Measurements from ENCODE around the gene MORN4.
"Not testable (repeated sequence)": the region's sequence is repeated elsewhere in the genome, so short reads cannot be mapped to it uniquely, and the experiment has no call there.

Gene MORN4

GRCh38 chr10:97656777-97657176 lies 23.5 kb upstream of the MORN4 start:
- Histone ChIP-seq H2BK15ac (ENCODE audit: low read length) (no peak overlapping the region), H3K79me1 (ENCODE audit: low read depth, low read length) (no peaks in the 10 kb centered on the region), H2AK5ac (ENCODE audit: low read depth, low read length) (no peak overlapping the region), H3K9ac (ENCODE audit: low read depth, low read length, poor library complexity) (no peak overlapping the region), H3K18ac (ENCODE audit: low read length) (no peak overlapping the region), H3K4ac (ENCODE audit: low read length) (no peak overlapping the region), H4K91ac (ENCODE audit: low read depth, low read length, poor library complexity) (no peak overlapping the region), H3K4me3 (ENCODE audit: low read length in 2 of 2) (no peak overlapping the region), H3K9me3 (replicated peaks in 1 of 2; ENCODE audit: control insufficient read depth in 2 of 2, insufficient read depth in 1 of 2, low read depth in 1 of 2, low read length in 2 of 2) (no peaks in the 10 kb centered on the region), H2BK5ac (ENCODE audit: low read length) (no peak overlapping the region), H2BK12ac (ENCODE audit: low read length) (no peak overlapping the region), H3K4me1 (ENCODE audit: control insufficient read depth in 2 of 2, insufficient read depth in 1 of 2, low read depth in 1 of 2, low read length in 2 of 2) (no peaks in the 10 kb centered on the region), H3K36me3 (replicated peaks in 1 of 2; ENCODE audit: control insufficient read depth in 2 of 2, insufficient read depth in 2 of 2, low read length in 2 of 2) (peaks cover 17 to 82% of the 10 kb centered on the region in 2 donors), H3K14ac (ENCODE audit: low read length) (no peak overlapping the region), H3K27me3 (ENCODE audit: control insufficient read depth in 3 of 3, insufficient read depth in 3 of 3, low read depth in 1 of 3, low read length in 3 of 3) (no peaks in the 10 kb centered on the region), H2BK120ac (ENCODE audit: low read depth, low read length) (no peak overlapping the region), H2AFZ (ENCODE audit: low read length) (no peak overlapping the region), H3K4me2 (ENCODE audit: insufficient read depth, low read length, poor library complexity, severe bottlenecking) (no peak overlapping the region), H3K27ac (replicated peaks; ENCODE audit: low read length) (no peak overlapping the region), H4K8ac (ENCODE audit: low read depth, low read length) (no peak overlapping the region), H3K23ac (ENCODE audit: low read depth, low read length, poor library complexity) (no peak overlapping the region)
- DNase-seq (ENCODE audit: low spot score), result no peak
- WGBS, 2 donors (ENCODE audit: extremely low coverage in 2 of 2, insufficient read length in 2 of 2, insufficient replicate concordance in 1 of 2), result no CpG with 5 or more reads among the region's 5 CpGs

- no peak overlapping the region for H3K9ac ChIP-seq (ENCODE audit: low read depth, low read length, poor library complexity)
- no peak overlapping the region for H3K23ac ChIP-seq (ENCODE audit: low read depth, low read length, poor library complexity)
- no peak overlapping the region for H2BK120ac ChIP-seq (ENCODE audit: low read depth, low read length)
- H4K91ac ChIP-seq (ENCODE audit: low read depth, low read length, poor library complexity), result no peak overlapping the region
- no peak overlapping the region for H3K4me2 ChIP-seq (ENCODE audit: insufficient read depth, low read length, poor library complexity, severe bottlenecking)
- no peak overlapping the region for H2AFZ ChIP-seq (ENCODE audit: low read length)
- no peak overlapping the region for H3K18ac ChIP-seq (ENCODE audit: low read length)
- no peak overlapping the region for H2BK15ac ChIP-seq (ENCODE audit: low read length)
- peaks cover 0 to 9% of the 10 kb centered on the region in 2 donors for H3K4me1 ChIP-seq (ENCODE audit: control insufficient read depth in 2 of 2, insufficient read depth in 1 of 2, low read depth in 1 of 2, low read length in 2 of 2)
- H3K9me3 ChIP-seq (replicated peaks in 1 of 2; ENCODE audit: control insufficient read depth in 2 of 2, insufficient read depth in 1 of 2, low read depth in 1 of 2, low read length in 2 of 2), result peaks cover 0 to 9% of the 10 kb centered on the region in 2 donors
- H3K4me3 ChIP-seq (ENCODE audit: low read length in 2 of 2), result no peak overlapping the region
- no peak overlapping the region for H2AK5ac ChIP-seq (ENCODE audit: low read depth, low read length)
- H3K4ac ChIP-seq (ENCODE audit: low read length), result no peak overlapping the region
- no peak overlapping the region for H2BK5ac ChIP-seq (ENCODE audit: low read length)
- no peaks in the 10 kb centered on the region for H3K27me3 ChIP-seq (ENCODE audit: control insufficient read depth in 3 of 3, insufficient read depth in 3 of 3, low read depth in 1 of 3, low read length in 3 of 3)
- H3K36me3 ChIP-seq (replicated peaks in 1 of 2; ENCODE audit: control insufficient read depth in 2 of 2, insufficient read depth in 2 of 2, low read length in 2 of 2), result peaks cover 24 to 80% of the 10 kb centered on the region in 2 donors
- WGBS, 2 donors (ENCODE audit: extremely low coverage in 2 of 2, insufficient read length in 2 of 2, insufficient replicate concordance in 1 of 2), result no CpG with 5 or more reads among the region's 3 CpGs
- no peaks in the 10 kb centered on the region for H3K79me1 ChIP-seq (ENCODE audit: low read depth, low read length)
- no peak overlapping the region for H3K27ac ChIP-seq (replicated peaks; ENCODE audit: low read length)
- H3K14ac ChIP-seq (ENCODE audit: low read length), result no peak overlapping the region
- H2BK12ac ChIP-seq (ENCODE audit: low read length), result no peak overlapping the region
- H4K8ac ChIP-seq (ENCODE audit: low read depth, low read length), result no peak overlapping the region
- DNase-seq (ENCODE audit: low spot score), result no peak
Measured at GRCh38 chr10:97651773-97652172, 18.5 kb upstream of the MORN4 start.

GRCh38 chr10:97650726-97651125 lies 17.4 kb upstream of the MORN4 start:
- H3K27me3 ChIP-seq (ENCODE audit: control insufficient read depth in 3 of 3, insufficient read depth in 3 of 3, low read depth in 1 of 3, low read length in 3 of 3), result no peaks in the 10 kb centered on the region
- no peak overlapping the region for H3K14ac ChIP-seq (ENCODE audit: low read length)
- peaks cover 0 to 9% of the 10 kb centered on the region in 2 donors for H3K4me1 ChIP-seq (ENCODE audit: control insufficient read depth in 2 of 2, insufficient read depth in 1 of 2, low read depth in 1 of 2, low read length in 2 of 2)
- H2BK12ac ChIP-seq (ENCODE audit: low read length), result no peak overlapping the region
- H3K9me3 ChIP-seq (replicated peaks in 1 of 2; ENCODE audit: control insufficient read depth in 2 of 2, insufficient read depth in 1 of 2, low read depth in 1 of 2, low read length in 2 of 2), result peaks cover 0 to 9% of the 10 kb centered on the region in 2 donors
- H2BK15ac ChIP-seq (ENCODE audit: low read length), result no peak overlapping the region
- no peak overlapping the region for H3K4me2 ChIP-seq (ENCODE audit: insufficient read depth, low read length, poor library complexity, severe bottlenecking)
- no peak overlapping the region for H2BK5ac ChIP-seq (ENCODE audit: low read length)
- H3K23ac ChIP-seq (ENCODE audit: low read depth, low read length, poor library complexity), result no peak overlapping the region
- no peak overlapping the region for H4K91ac ChIP-seq (ENCODE audit: low read depth, low read length, poor library complexity)
- no peak overlapping the region for H2BK120ac ChIP-seq (ENCODE audit: low read depth, low read length)
- WGBS, 2 donors (ENCODE audit: extremely low coverage in 2 of 2, insufficient read length in 2 of 2, insufficient replicate concordance in 1 of 2), result no CpG with 5 or more reads among the region's 3 CpGs
- H3K4me3 ChIP-seq (ENCODE audit: low read length in 2 of 2), result no peak overlapping the region
- H3K9ac ChIP-seq (ENCODE audit: low read depth, low read length, poor library complexity), result no peak overlapping the region
- H2AFZ ChIP-seq (ENCODE audit: low read length), result no peak overlapping the region
- no peak overlapping the region for H2AK5ac ChIP-seq (ENCODE audit: low read depth, low read length)
- no peak overlapping the region for H3K4ac ChIP-seq (ENCODE audit: low read length)
- no peaks in the 10 kb centered on the region for H3K79me1 ChIP-seq (ENCODE audit: low read depth, low read length)
- peaks cover 16 to 78% of the 10 kb centered on the region in 2 donors for H3K36me3 ChIP-seq (replicated peaks in 1 of 2; ENCODE audit: control insufficient read depth in 2 of 2, insufficient read depth in 2 of 2, low read length in 2 of 2)
- no peak overlapping the region for H4K8ac ChIP-seq (ENCODE audit: low read depth, low read length)
- no peak for DNase-seq (ENCODE audit: low spot score)
- H3K27ac ChIP-seq (replicated peaks; ENCODE audit: low read length), result no peak overlapping the region
- no peak overlapping the region for H3K18ac ChIP-seq (ENCODE audit: low read length)

- not testable (repeated sequence) for H4K91ac ChIP-seq (ENCODE audit: low read depth, low read length, poor library complexity); H3K27me3 ChIP-seq (ENCODE audit: control insufficient read depth in 3 of 3, insufficient read depth in 3 of 3, low read depth in 1 of 3, low read length in 3 of 3); H3K27ac ChIP-seq (replicated peaks; ENCODE audit: low read length); H3K79me1 ChIP-seq (ENCODE audit: low read depth, low read length); H3K4me3 ChIP-seq (ENCODE audit: low read length in 2 of 2); H2BK15ac ChIP-seq (ENCODE audit: low read length); H3K9ac ChIP-seq (ENCODE audit: low read depth, low read length, poor library complexity); H3K4ac ChIP-seq (ENCODE audit: low read length); H2BK12ac ChIP-seq (ENCODE audit: low read length); H2AK5ac ChIP-seq (ENCODE audit: low read depth, low read length); H3K4me2 ChIP-seq (ENCODE audit: insufficient read depth, low read length, poor library complexity, severe bottlenecking); H3K9me3 ChIP-seq (replicated peaks in 1 of 2; ENCODE audit: control insufficient read depth in 2 of 2, insufficient read depth in 1 of 2, low read depth in 1 of 2, low read length in 2 of 2); H3K14ac ChIP-seq (ENCODE audit: low read length); H2BK5ac ChIP-seq (ENCODE audit: low read length); DNase-seq (ENCODE audit: low spot score); H3K4me1 ChIP-seq (ENCODE audit: control insufficient read depth in 2 of 2, insufficient read depth in 1 of 2, low read depth in 1 of 2, low read length in 2 of 2); H3K18ac ChIP-seq (ENCODE audit: low read length); H3K23ac ChIP-seq (ENCODE audit: low read depth, low read length, poor library complexity); H2BK120ac ChIP-seq (ENCODE audit: low read depth, low read length); H2AFZ ChIP-seq (ENCODE audit: low read length); H4K8ac ChIP-seq (ENCODE audit: low read depth, low read length)
- peaks cover 23 to 78% of the 10 kb centered on the region in 2 donors for H3K36me3 ChIP-seq (replicated peaks in 1 of 2; ENCODE audit: control insufficient read depth in 2 of 2, insufficient read depth in 2 of 2, low read length in 2 of 2)
- no CpG with 5 or more reads among the region's 4 CpGs for WGBS, 2 donors (ENCODE audit: extremely low coverage in 2 of 2, insufficient read length in 2 of 2, insufficient replicate concordance in 1 of 2)
Measured at GRCh38 chr10:97649405-97649750, 16.1 kb upstream of the MORN4 start.

Data from neuronal stem cell (in vitro differentiated cells).